ENCODE data around the gene GBP7.

DNA sequence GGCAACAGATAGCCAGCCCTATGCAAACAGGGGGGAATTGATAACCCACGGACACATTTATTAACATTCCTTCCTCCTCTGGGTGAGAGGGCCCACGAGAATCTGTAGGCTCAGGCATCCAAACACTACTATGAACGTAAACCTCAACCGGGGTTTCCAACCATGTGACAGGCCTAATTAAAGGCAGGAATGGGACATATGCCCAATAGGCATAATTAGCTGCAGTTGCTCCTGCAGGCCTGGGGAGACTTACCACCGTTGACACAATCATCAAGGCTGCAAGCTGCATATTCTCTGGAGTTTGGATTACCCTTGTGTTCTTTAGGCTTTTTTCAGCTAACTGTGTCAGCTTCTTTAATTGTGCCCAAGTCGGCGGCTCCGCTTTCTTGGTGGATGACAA, 88.6 kb downstream of the GBP7 start:
- TF ChIP-seq, protein P1, sequence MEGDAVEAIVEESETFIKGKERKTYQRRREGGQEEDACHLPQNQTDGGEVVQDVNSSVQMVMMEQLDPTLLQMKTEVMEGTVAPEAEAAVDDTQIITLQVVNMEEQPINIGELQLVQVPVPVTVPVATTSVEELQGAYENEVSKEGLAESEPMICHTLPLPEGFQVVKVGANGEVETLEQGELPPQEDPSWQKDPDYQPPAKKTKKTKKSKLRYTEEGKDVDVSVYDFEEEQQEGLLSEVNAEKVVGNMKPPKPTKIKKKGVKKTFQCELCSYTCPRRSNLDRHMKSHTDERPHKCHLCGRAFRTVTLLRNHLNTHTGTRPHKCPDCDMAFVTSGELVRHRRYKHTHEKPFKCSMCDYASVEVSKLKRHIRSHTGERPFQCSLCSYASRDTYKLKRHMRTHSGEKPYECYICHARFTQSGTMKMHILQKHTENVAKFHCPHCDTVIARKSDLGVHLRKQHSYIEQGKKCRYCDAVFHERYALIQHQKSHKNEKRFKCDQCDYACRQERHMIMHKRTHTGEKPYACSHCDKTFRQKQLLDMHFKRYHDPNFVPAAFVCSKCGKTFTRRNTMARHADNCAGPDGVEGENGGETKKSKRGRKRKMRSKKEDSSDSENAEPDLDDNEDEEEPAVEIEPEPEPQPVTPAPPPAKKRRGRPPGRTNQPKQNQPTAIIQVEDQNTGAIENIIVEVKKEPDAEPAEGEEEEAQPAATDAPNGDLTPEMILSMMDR (conservative IDR thresholded peaks at IDR 0.05; ENCODE audit: low read depth, low read length), result no peak
- no peak for TF ChIP-seq EZH2 (IDR thresholded peaks at IDR 0.05; ENCODE audit: borderline replicate concordance, low read depth, low read length, poor library complexity, severe bottlenecking)

Measured in A673 (cell line).